ENCODE results near the gene PSENEN.

DNA sequence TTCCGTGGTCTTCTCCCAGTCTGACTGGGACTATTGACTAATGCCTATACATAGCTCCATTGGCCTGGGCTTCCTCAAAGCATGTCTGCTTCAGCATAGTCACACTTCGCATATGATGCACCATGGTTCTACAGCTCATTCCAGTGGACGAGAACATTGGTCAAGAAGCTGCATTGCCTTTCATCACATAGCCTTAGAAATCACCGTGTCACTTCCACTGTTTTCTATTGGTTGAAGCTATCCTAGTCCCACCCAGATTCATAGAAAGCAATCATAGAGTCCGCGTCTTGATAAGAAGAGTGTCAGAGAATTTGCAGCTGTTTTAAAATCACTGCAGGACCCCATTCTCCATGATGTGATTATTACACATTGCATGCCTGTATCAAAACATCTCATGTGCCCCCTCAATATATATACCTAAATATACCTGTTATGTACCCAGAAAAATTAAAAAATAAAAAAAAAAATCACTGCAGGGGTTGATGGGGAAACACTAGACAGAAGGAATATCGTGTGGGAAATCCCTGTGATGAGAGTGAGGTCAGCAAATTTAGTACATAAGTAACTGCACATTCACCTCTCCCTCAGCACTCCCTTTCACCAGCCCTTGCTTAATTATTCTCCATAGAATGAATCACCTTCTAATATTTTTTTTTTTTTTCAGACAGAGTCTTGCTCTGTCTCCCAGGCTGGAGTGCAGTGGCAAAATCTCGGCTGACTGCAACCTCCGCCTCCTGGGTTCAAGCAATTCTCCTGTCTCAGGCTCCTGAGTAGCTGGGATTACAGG lies 27.8 kb downstream of the PSENEN start:
- TF ChIP-seq, protein P1, sequence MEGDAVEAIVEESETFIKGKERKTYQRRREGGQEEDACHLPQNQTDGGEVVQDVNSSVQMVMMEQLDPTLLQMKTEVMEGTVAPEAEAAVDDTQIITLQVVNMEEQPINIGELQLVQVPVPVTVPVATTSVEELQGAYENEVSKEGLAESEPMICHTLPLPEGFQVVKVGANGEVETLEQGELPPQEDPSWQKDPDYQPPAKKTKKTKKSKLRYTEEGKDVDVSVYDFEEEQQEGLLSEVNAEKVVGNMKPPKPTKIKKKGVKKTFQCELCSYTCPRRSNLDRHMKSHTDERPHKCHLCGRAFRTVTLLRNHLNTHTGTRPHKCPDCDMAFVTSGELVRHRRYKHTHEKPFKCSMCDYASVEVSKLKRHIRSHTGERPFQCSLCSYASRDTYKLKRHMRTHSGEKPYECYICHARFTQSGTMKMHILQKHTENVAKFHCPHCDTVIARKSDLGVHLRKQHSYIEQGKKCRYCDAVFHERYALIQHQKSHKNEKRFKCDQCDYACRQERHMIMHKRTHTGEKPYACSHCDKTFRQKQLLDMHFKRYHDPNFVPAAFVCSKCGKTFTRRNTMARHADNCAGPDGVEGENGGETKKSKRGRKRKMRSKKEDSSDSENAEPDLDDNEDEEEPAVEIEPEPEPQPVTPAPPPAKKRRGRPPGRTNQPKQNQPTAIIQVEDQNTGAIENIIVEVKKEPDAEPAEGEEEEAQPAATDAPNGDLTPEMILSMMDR (IDR thresholded peaks at IDR 0.05; ENCODE audit: control extremely low read depth in 1 of 3, insufficient read depth in 1 of 3, low read depth in 1 of 3, low read length in 3 of 3): no peak
- TF ChIP-seq JUN (IDR thresholded peaks at IDR 0.05; ENCODE audit: low read depth, low read length) (no peak), CBX8 (IDR thresholded peaks at IDR 0.05; ENCODE audit: borderline replicate concordance, low read depth, low read length) (no peak), RAD21 (IDR thresholded peaks at IDR 0.05 in 1 of 2, conservative IDR thresholded peaks at IDR 0.05 in 1 of 2; ENCODE audit: low read depth in 2 of 2, low read length in 2 of 2) (no peak), POLR2A (IDR thresholded peaks at IDR 0.05; ENCODE audit: control extremely low read depth in 1 of 2, low read depth in 2 of 2, low read length in 2 of 2) (no peak), BACH1 (IDR thresholded peaks at IDR 0.05; ENCODE audit: low read length) (no peak), EZH2 (IDR thresholded peaks at IDR 0.05; ENCODE audit: low read depth, low read length, severe bottlenecking) (no peak), CEBPB (IDR thresholded peaks at IDR 0.05; ENCODE audit: low read depth, low read length) (no peak)
- TF ChIP-seq, protein P2, sequence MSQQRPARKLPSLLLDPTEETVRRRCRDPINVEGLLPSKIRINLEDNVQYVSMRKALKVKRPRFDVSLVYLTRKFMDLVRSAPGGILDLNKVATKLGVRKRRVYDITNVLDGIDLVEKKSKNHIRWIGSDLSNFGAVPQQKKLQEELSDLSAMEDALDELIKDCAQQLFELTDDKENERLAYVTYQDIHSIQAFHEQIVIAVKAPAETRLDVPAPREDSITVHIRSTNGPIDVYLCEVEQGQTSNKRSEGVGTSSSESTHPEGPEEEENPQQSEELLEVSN (IDR thresholded peaks at IDR 0.05): no peak

Data from H1 (cell line).